Left lung (tissue), 10 donors: Measurements from ENCODE around the gene PER1. TPM values are rescaled to one million over a fixed set of nuclear protein-coding genes. Genes with fewer than 3 reads are reported as not detected.

Experiments
- ATAC-seq: fragments of 200-7000 bp; cut with Tn5 transposase; one replicate; pipeline ENCODE4 v1.9.1; 2020; ENCODE audit warnings: moderate library complexity
- DNase-seq, 4 donors: peaks; one replicate each; pipeline ENCODE4 v3.0.0-alpha.2; 2013 to 2020
- H3K27ac ChIP-seq, 2 donors: fragments of 200-600 bp; sonication (generic) in 1 of 2; one replicate each; pipeline versions ENCODE4 v1.5.0 to v1.8.0; 2020 to 2021
- H3K27me3 ChIP-seq, 2 donors: fragments of 200-600 bp; sonication (generic) in 1 of 2; one replicate each; pipeline versions ENCODE4 v1.5.0 to v1.8.0; 2020 to 2021
- H3K36me3 ChIP-seq, 2 donors: fragments of 200-600 bp; sonication (generic) in 1 of 2; one replicate each; pipeline versions ENCODE4 v1.5.0 to v1.8.0; 2020 to 2021
- H3K4me1 ChIP-seq, 2 donors: fragments of 200-600 bp; one replicate each; pipeline ENCODE4 v1.8.0; 2021
- H3K4me3 ChIP-seq, 2 donors: fragments of 200-600 bp; sonication (generic) in 1 of 2; one replicate each; pipeline versions ENCODE4 v1.5.0 to v1.8.0; 2020 to 2021; ENCODE audit warnings: mild to moderate bottlenecking in 1 of 2
- H3K9me3 ChIP-seq, 2 donors: fragments of 200-600 bp; sonication (generic) in 1 of 2; one replicate each; pipeline versions ENCODE4 v1.5.0 to v1.8.0; 2020 to 2021
- CTCF ChIP-seq, 2 donors: fragments of 200-600 bp; sonication (generic) in 1 of 2; IDR thresholded peaks; one replicate each; pipeline versions ENCODE4 v1.5.0 to v1.8.0; 2021; ENCODE audit warnings: antibody characterized with exemption in 2 of 2
- intact Hi-C, 2 donors: fragments of 100-400 bp; cut with DNase I; formaldehyde crosslinking; loops; one replicate each; pipeline versions ENCODE4 v1.11.2 to v1.14.2; 2022
- polyA plus RNA-seq, 6 donors: library from polyadenylated mRNA; unstranded; fragments of 120-200 nt; gene quantifications; one replicate each; pipeline ENCODE4 v1.2.1, GENCODE V29; 2013; ENCODE audit not compliant: insufficient read length in 6 of 6
- total RNA-seq, 2 donors: library from RNA; stranded (reverse); fragmentation: NEBNext Ultra II Directional; extraction: Animal tissue kit (Norgen Biotek cat#: 25700); gene quantifications; one replicate each; pipeline ENCODE4 v1.2.1, GENCODE V29; 2021
- donor health status: DM: no; HTN: yes; CAD: no.
- donor health status: DM: no; HTN: no; CAD: no.

Gene PER1
- total and polyA plus RNA-seq, 8 donors = 28.0 to 111 (median 61.2) TPM

GRCh38 chr17:8186446-8186786 lies 34.2 kb upstream of the PER1 start:
- intact Hi-C loops = loop anchor here (5.0 to 10.0 kb wide), 2 partner anchors 36 to 62 kb away; partner anchors contain the start of gene HES7 (in 1 of the 2)
- H3K36me3 ChIP-seq = no peaks in the 10 kb centered on the region
- peak overlapping the region; percentile 62 to 70 for H3K4me3 ChIP-seq
- peak in 1 of 2 donors; percentile 15 for TF ChIP-seq CTCF (IDR thresholded peaks at IDR 0.05)
- peaks cover 14 to 51% of the 10 kb centered on the region in 2 donors for H3K4me1 ChIP-seq
- H3K27ac ChIP-seq = peak overlapping the region; percentile 97
- no peaks in the 10 kb centered on the region for H3K27me3 ChIP-seq
- ATAC-seq (no peak), DNase-seq (no peak)
- no peaks in the 10 kb centered on the region for H3K9me3 ChIP-seq

GRCh38 chr17:8185582-8186445 lies 33.6 kb upstream of the PER1 start:
- intact Hi-C loops = loop anchor here (5.0 to 10.0 kb wide), 2 partner anchors 36 to 61 kb away; partner anchors contain the start of gene HES7 (in 1 of the 2)
- Histone ChIP-seq H3K27ac (peak overlapping the region; percentile 97), H3K4me1 (peaks cover 14 to 45% of the 10 kb centered on the region in 2 donors), H3K36me3 (no peaks in the 10 kb centered on the region), H3K27me3 (no peaks in the 10 kb centered on the region), H3K9me3 (no peaks in the 10 kb centered on the region), H3K4me3 (peak overlapping the region; percentile 62 to 70)
- TF ChIP-seq CTCF (IDR thresholded peaks at IDR 0.05) = no peak
- DNase-seq = peak; percentile 84 to 91 (median 90)
- peak; percentile 34 for ATAC-seq

- Histone ChIP-seq H3K4me1 (peaks cover 15 to 35% of the 10 kb centered on the region in 2 donors), H3K27ac (peak overlapping the region; percentile 80 to 85), H3K36me3 (no peaks in the 10 kb centered on the region), H3K9me3 (no peaks in the 10 kb centered on the region), H3K4me3 (peak overlapping the region in 1 of 2 donors; percentile 54), H3K27me3 (no peaks in the 10 kb centered on the region)
- TF ChIP-seq CTCF (IDR thresholded peaks at IDR 0.05) = no peak
- intact Hi-C loops = no loop called here
- DNase-seq = no peak
- no peak for ATAC-seq
Observed at GRCh38 chr17:8176998-8177731, 25.0 kb upstream of the PER1 start.

GRCh38 chr17:8176197-8176940 lies 24.2 kb upstream of the PER1 start, which contains the start of gene TMEM107:
TSS of gene TMEM107 (minus strand) at chr17:8176380. CDS start at chr17:8176286, 94 bp downstream.
- peak; percentile 87 to 98 (median 93) for DNase-seq
- Histone ChIP-seq H3K36me3 (no peaks in the 10 kb centered on the region), H3K27ac (peak within 1 kb of the TSS; percentile 80 to 85), H3K4me1 (peaks cover 15 to 35% of the 10 kb centered on the region in 2 donors), H3K27me3 (no peaks in the 10 kb centered on the region), H3K9me3 (no peaks in the 10 kb centered on the region), H3K4me3 (peak within 1 kb of the TSS; percentile 48 to 54)
- peak; percentile 86 for ATAC-seq
- TF ChIP-seq CTCF (IDR thresholded peaks at IDR 0.05) = no peak
- intact Hi-C loops = no loop called here
